Thoracic aorta (tissue), 2 donors: ENCODE data around the gene GAK. TPM values are rescaled to one million over a fixed set of nuclear protein-coding genes. Genes with fewer than 3 reads are reported as not detected.

Experiments
- ATAC-seq: fragments of 150-250 bp; one replicate; pipeline ENCODE4 v1.8.0; 2017; ENCODE audit warnings: low read depth; ENCODE audit not compliant: insufficient number of reproducible peaks, low FRiP score
- DNase-seq: peaks from one replicate; pipeline ENCODE4 v3.0.0-alpha.2; 2020; ENCODE audit warnings: low spot score
- H3K27ac ChIP-seq, 2 donors: fragments of 200-600 bp; sonication (generic); 1 replicate in 1 of 2; 2 replicates in 1 of 2; pipeline ENCODE4 v1.5.1; 2016; ENCODE audit warnings: mild to moderate bottlenecking in 2 of 2, moderate library complexity in 2 of 2
- H3K27me3 ChIP-seq: fragments of 200-600 bp; sonication (generic); replicated peaks from 2 replicates; pipeline ENCODE4 v1.6.0; 2016; ENCODE audit warnings: mild to moderate bottlenecking; ENCODE audit not compliant: insufficient read depth
- H3K36me3 ChIP-seq: fragments of 200-600 bp; sonication (generic); one replicate; pipeline ENCODE4 v1.5.1; 2016
- H3K4me1 ChIP-seq, 2 donors: fragments of 200-600 bp; sonication (generic); 1 replicate in 1 of 2; 2 replicates in 1 of 2; pipeline versions ENCODE4 v1.5.1 to v1.6.0; 2016; ENCODE audit warnings: low read depth in 2 of 2, mild to moderate bottlenecking in 1 of 2; ENCODE audit not compliant: control insufficient read depth in 1 of 2
- H3K4me3 ChIP-seq: fragments of 200-600 bp; sonication (generic); 2 replicates; pipeline ENCODE4 v1.5.1; 2016; ENCODE audit warnings: mild to moderate bottlenecking
- H3K9me3 ChIP-seq: fragments of 200-600 bp; sonication (generic); 2 replicates; pipeline ENCODE4 v1.5.1; 2016
- total RNA-seq, 2 donors: library from RNA; depleted of rRNA; stranded (reverse); fragments of >200 nt; gene quantifications; one replicate each; pipeline versions ENCODE4 v1.1.0 to v1.2.3, GENCODE V29; 2016
- TF ChIP-seq, protein P1 (sequence below): fragments of 200-600 bp; sonication (generic); IDR thresholded peaks from one replicate; pipeline ENCODE4 v1.5.1; 2019; ENCODE audit warnings: antibody characterized with exemption

GAK gene
- total RNA-seq, 2 donors from 2014 or later, result 111 to 170 TPM

DNA sequence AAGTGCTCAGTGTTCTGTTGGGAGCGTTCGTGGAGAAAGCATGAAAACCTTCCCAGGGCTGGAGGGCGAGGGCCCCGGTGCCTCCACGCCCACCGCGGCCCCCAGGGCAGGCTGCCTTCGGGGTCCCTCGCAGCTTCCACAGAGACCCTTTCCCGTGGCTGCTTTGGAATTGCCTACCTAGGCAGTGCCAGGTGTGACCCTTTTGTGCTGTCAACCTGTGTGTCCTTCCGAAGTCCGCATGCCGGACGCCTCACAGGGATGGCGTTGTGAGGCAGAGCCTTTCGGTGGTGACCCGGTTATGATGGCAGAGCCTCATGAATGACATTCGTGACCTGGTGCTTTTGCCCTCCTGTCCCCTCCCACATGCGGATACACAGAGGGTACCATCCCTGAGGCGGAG lies 17.5 kb upstream of the GAK start:
- Histone ChIP-seq H3K4me1 (no peaks in the 10 kb centered on the region), H3K27ac (no peak overlapping the region), H3K9me3 (no peaks in the 10 kb centered on the region), H3K36me3 (peaks cover 9% of the 10 kb centered on the region), H3K27me3 (no peaks in the 10 kb centered on the region), H3K4me3 (no peak overlapping the region)
- no peak for ATAC-seq
- TF ChIP-seq, protein P1, sequence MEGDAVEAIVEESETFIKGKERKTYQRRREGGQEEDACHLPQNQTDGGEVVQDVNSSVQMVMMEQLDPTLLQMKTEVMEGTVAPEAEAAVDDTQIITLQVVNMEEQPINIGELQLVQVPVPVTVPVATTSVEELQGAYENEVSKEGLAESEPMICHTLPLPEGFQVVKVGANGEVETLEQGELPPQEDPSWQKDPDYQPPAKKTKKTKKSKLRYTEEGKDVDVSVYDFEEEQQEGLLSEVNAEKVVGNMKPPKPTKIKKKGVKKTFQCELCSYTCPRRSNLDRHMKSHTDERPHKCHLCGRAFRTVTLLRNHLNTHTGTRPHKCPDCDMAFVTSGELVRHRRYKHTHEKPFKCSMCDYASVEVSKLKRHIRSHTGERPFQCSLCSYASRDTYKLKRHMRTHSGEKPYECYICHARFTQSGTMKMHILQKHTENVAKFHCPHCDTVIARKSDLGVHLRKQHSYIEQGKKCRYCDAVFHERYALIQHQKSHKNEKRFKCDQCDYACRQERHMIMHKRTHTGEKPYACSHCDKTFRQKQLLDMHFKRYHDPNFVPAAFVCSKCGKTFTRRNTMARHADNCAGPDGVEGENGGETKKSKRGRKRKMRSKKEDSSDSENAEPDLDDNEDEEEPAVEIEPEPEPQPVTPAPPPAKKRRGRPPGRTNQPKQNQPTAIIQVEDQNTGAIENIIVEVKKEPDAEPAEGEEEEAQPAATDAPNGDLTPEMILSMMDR, result no peak
- no peak for DNase-seq

GRCh38 chr4:948936-949300 lies 16.8 kb upstream of the GAK start:
- H3K27me3 ChIP-seq, result no peaks in the 10 kb centered on the region
- no peak overlapping the region for H3K4me3 ChIP-seq
- DNase-seq, result no peak
- peaks cover 9% of the 10 kb centered on the region for H3K36me3 ChIP-seq
- H3K4me1 ChIP-seq, result no peaks in the 10 kb centered on the region
- no peak for ATAC-seq
- H3K9me3 ChIP-seq, result no peaks in the 10 kb centered on the region
- TF ChIP-seq, protein P1, result no peak
- H3K27ac ChIP-seq, result no peak overlapping the region

GRCh38 chr4:948101-948935 lies 16.2 kb upstream of the GAK start:
- DNase-seq (no peak), ATAC-seq (no peak)
- TF ChIP-seq, protein P1, result no peak

GRCh38 chr4:947491-947971 lies 15.4 kb upstream of the GAK start:
- H3K4me3 ChIP-seq, result no peak overlapping the region
- no peak overlapping the region for H3K27ac ChIP-seq
- H3K4me1 ChIP-seq, result no peaks in the 10 kb centered on the region
- DNase-seq, result no peak
- H3K36me3 ChIP-seq, result peaks cover 4% of the 10 kb centered on the region
- H3K27me3 ChIP-seq, result no peaks in the 10 kb centered on the region
- ATAC-seq, result no peak
- no peaks in the 10 kb centered on the region for H3K9me3 ChIP-seq
- TF ChIP-seq, protein P1, result no peak

More at GRCh38 chr4:948101-948935, 16.2 kb upstream of the GAK start:
- Histone ChIP-seq H3K4me3 (no peak overlapping the region), H3K4me1 (no peaks in the 10 kb centered on the region), H3K36me3 (peaks cover 7% of the 10 kb centered on the region), H3K9me3 (no peaks in the 10 kb centered on the region), H3K27me3 (no peaks in the 10 kb centered on the region), H3K27ac (no peak overlapping the region)

DNA sequence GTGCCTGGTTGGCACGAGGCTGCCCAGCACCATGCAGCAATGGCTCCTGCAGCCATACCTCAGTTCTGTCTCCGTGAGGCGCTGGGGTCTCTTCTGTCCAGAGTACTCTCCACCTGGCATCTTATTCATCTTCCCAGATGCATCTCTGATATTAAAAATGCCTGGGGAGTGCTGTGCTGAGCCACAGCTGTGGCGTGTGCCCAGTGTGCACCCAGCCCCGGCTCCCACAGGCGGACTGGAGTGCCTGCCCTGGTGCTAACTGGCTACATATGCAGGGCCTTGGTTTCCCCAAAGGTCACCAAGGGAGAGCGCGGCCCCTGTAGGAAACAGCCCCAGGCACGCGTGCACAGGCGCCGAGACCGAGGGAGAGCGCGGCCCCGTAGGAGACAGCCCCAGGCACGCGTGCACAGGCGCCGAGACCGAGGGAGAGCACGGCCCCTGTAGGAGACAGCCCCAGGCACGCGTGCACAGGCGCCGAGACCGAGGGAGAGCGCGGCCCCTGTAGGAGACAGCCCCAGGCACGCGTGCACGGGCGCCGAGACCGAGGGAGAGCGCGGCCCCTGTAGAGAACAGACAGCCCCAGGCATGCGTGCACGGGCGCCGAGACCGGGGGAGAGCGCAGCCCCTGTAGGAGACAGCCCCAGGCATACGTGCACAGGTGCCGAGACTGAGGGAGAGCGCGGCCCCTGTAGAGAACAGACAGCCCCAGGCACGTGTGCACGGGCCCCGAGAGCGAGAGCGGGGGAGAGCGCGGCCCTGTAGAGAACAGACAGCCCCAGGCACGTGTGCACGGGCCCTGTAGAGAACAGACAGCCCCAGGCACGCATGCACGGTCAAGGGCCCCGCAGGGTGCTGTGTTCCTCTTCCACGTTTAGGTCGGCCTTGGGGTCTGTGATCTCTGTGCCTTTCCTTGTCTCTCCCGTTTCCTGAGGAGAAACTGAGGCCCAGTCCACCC lies 14.7 kb upstream of the GAK start:
- Histone ChIP-seq H3K4me1 (no peaks in the 10 kb centered on the region), H3K36me3 (peaks cover 4% of the 10 kb centered on the region), H3K27ac (no peak overlapping the region), H3K27me3 (no peaks in the 10 kb centered on the region), H3K4me3 (no peak overlapping the region), H3K9me3 (no peaks in the 10 kb centered on the region)
- no peak for DNase-seq
- no peak for ATAC-seq
- TF ChIP-seq, protein P1, result no peak
